Uterus (tissue), 4 donors: ENCODE data around the gene SORBS1. TPM values are rescaled to one million over a fixed set of nuclear protein-coding genes. Genes with fewer than 3 reads are reported as not detected.

Experiments used
- DNase-seq, 2 donors: peaks; one replicate each; pipeline ENCODE4 v3.0.0-alpha.2; 2019 to 2020
- H3K27ac ChIP-seq, 2 donors: fragments of 200-600 bp; sonication (generic); 1 replicate in 1 of 2; 2 replicates in 1 of 2; pipeline ENCODE4 v1.5.1; 2016 to 2018
- H3K27me3 ChIP-seq, 2 donors: fragments of 200-600 bp; sonication (generic); one replicate each; pipeline ENCODE4 v1.5.1; 2018 to 2019; ENCODE audit warnings: control low read depth in 1 of 2
- H3K36me3 ChIP-seq, 2 donors: fragments of 200-600 bp; sonication (generic); one replicate each; pipeline ENCODE4 v1.5.1; 2019; ENCODE audit warnings: control low read depth in 1 of 2
- H3K4me1 ChIP-seq, 2 donors: fragments of 200-600 bp; sonication (generic); one replicate each; pipeline ENCODE4 v1.5.1; 2018 to 2019; ENCODE audit warnings: control low read depth in 1 of 2
- H3K4me3 ChIP-seq, 2 donors: fragments of 200-600 bp; sonication (generic); 1 replicate in 1 of 2; 2 replicates in 1 of 2; pipeline ENCODE4 v1.5.1; 2018 to 2019; ENCODE audit warnings: mild to moderate bottlenecking in 1 of 2
- H3K9me3 ChIP-seq, 2 donors: fragments of 200-600 bp; sonication (generic); one replicate each; pipeline ENCODE4 v1.5.1; 2019; ENCODE audit warnings: control low read depth in 1 of 2
- POLR2A ChIP-seq, 2 donors: fragments of 450-650 bp; IDR thresholded peaks; one replicate each; pipeline ENCODE4 v1.6.1; 2016; ENCODE audit warnings: antibody characterized with exemption in 2 of 2, mild to moderate bottlenecking in 1 of 2, moderate library complexity in 1 of 2
- intact Hi-C: fragments of 100-400 bp; cut with DNase I; formaldehyde crosslinking; loops from one replicate; pipeline ENCODE4 v1.15.1; 2023; ENCODE audit warnings: low total_unique reads
- total RNA-seq, 4 donors: library from RNA; depleted of rRNA in 3 of 4; stranded (reverse); fragments of >200 nt in 3 of 4; gene quantifications; one replicate each; pipeline versions ENCODE4 v1.1.0 to v1.2.4, GENCODE V29; 2014 to 2023
- TF ChIP-seq, protein P1 (sequence below), 4 experiments: fragments of 200-600 bp in 2 of 4; fragments of 450-650 bp in 2 of 4; sonication (generic) in 2 of 4; IDR thresholded peaks; one replicate each; pipeline ENCODE4 v1.5.1; 2016 to 2019; ENCODE audit warnings: antibody characterized with exemption in 4 of 4, mild to moderate bottlenecking in 2 of 4, moderate library complexity in 1 of 4
- donor health status: DM: yes; HTN: yes; CAD: no.

SORBS1 gene
- total RNA-seq, 4 donors from 2014 or later = 89.9 to 422 (median 271) TPM

DNA sequence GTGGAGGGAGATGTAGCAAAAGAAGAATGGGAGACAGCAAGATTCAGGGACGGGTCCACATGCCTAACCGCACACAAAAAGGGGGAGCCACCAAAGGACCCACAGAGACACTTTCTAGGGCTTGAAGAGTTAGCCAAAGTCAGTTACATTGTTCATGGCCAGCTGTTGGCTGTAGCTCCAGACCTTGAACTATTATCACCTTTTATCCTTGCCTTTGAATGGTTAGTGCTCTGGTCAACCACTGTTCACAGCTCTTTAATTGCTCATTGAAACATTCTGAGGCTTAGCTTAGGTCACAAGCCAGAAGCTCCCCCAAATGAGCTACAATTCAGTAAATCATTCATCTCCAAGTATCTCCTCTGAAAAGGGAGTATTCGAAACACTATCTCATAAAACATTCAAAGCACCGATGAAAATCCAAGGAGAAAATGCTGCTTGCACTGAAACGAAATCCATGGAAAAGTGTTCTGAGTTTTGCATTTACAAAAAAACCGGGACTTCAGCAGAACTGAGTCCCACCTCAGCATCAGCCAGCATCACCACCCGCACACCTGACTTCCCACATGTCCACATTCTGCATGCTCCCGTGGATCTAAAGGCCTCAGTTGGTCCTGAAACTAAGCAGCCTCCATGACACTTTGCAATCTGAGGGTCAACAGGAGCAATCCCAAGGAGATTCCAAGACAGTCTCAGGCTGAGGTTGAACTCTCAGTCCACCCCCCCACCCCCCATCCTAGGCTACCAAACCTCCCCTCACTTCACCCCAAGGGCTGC lies 4.0 kb downstream of the SORBS1 start:
- no peaks in the 10 kb centered on the region for H3K36me3 ChIP-seq
- no peaks in the 10 kb centered on the region for H3K27me3 ChIP-seq
- no peaks in the 10 kb centered on the region for H3K9me3 ChIP-seq
- H3K4me3 ChIP-seq = peak overlapping the region in 1 of 2 donors; percentile 85
- no peak for TF ChIP-seq POLR2A (IDR thresholded peaks at IDR 0.05)
- TF ChIP-seq, protein P1, sequence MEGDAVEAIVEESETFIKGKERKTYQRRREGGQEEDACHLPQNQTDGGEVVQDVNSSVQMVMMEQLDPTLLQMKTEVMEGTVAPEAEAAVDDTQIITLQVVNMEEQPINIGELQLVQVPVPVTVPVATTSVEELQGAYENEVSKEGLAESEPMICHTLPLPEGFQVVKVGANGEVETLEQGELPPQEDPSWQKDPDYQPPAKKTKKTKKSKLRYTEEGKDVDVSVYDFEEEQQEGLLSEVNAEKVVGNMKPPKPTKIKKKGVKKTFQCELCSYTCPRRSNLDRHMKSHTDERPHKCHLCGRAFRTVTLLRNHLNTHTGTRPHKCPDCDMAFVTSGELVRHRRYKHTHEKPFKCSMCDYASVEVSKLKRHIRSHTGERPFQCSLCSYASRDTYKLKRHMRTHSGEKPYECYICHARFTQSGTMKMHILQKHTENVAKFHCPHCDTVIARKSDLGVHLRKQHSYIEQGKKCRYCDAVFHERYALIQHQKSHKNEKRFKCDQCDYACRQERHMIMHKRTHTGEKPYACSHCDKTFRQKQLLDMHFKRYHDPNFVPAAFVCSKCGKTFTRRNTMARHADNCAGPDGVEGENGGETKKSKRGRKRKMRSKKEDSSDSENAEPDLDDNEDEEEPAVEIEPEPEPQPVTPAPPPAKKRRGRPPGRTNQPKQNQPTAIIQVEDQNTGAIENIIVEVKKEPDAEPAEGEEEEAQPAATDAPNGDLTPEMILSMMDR (IDR thresholded peaks at IDR 0.05) = no peak
- H3K27ac ChIP-seq = peak overlapping the region; percentile 95 to 99
- intact Hi-C loops = no loop called here
- no peaks in the 10 kb centered on the region for H3K4me1 ChIP-seq
- DNase-seq = no peak

DNA sequence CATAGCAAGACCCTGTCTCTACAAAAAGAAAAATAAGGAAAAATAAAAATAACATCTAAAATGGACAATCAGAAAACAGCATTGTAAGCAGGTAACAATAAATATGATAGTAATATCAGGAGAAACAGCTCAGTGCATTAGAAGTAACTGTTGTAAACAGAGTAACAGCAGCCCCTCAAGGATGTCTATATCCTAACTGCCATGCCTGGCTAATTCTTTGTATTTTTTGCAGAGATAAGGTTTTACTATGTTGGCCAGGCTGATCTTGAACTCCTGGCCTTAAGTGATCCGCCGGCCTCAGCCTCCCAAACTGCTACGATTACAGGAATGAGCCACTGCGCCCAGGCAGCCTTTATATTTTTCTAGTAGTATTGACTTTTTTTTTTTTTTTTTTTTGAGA lies 7.5 kb downstream of the SORBS1 start:
- no peaks in the 10 kb centered on the region for H3K27me3 ChIP-seq
- peak overlapping the region in 1 of 2 donors; percentile 99 for H3K27ac ChIP-seq
- no peak for DNase-seq
- TF ChIP-seq, protein P1 (IDR thresholded peaks at IDR 0.05) = no peak
- no peak for TF ChIP-seq POLR2A (IDR thresholded peaks at IDR 0.05)
- H3K9me3 ChIP-seq = no peaks in the 10 kb centered on the region
- no peaks in the 10 kb centered on the region for H3K36me3 ChIP-seq
- peaks cover 0 to 3% of the 10 kb centered on the region in 2 donors for H3K4me1 ChIP-seq
- intact Hi-C loops = no loop called here
- H3K4me3 ChIP-seq = no peak overlapping the region

DNA sequence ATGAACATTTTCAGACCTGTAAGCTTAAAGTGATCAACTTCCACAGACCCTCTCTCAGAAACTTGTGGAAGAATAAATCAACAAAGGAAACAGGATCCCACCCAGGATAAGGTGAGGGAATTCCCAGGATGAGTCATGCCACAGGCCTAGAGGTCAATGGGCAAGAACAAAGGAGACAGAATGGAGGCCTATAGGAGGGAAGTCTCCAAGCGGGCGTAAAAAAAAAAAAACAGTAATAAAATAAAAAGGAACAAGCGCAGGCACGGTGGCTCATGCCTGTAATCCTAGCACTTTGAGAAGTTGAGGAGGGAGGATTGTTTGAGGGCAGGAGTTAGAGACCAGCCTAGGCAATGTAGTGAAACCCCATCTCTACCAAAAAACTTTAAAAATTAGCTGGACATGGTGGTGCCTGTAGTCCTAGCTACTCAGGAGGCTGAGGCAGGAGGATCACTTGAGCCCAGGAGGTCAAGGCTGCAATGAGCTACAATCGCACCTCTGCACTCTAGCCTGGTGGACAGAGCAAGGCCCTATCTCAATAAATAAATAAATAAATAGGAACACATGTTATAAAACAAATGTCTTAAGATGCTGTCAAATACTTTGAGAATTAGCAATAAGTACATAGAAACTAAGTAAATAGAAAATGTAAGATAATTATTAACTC lies 8.4 kb downstream of the SORBS1 start:
- TF ChIP-seq POLR2A (IDR thresholded peaks at IDR 0.05) = no peak
- TF ChIP-seq, protein P1 (IDR thresholded peaks at IDR 0.05) = no peak
- Histone ChIP-seq H3K4me3 (no peak overlapping the region), H3K36me3 (no peaks in the 10 kb centered on the region), H3K27ac (peak overlapping the region in 1 of 2 donors; percentile 54), H3K27me3 (no peaks in the 10 kb centered on the region), H3K4me1 (peaks cover 0 to 3% of the 10 kb centered on the region in 2 donors), H3K9me3 (no peaks in the 10 kb centered on the region)
- DNase-seq = no peak
- intact Hi-C loops = no loop called here

DNA sequence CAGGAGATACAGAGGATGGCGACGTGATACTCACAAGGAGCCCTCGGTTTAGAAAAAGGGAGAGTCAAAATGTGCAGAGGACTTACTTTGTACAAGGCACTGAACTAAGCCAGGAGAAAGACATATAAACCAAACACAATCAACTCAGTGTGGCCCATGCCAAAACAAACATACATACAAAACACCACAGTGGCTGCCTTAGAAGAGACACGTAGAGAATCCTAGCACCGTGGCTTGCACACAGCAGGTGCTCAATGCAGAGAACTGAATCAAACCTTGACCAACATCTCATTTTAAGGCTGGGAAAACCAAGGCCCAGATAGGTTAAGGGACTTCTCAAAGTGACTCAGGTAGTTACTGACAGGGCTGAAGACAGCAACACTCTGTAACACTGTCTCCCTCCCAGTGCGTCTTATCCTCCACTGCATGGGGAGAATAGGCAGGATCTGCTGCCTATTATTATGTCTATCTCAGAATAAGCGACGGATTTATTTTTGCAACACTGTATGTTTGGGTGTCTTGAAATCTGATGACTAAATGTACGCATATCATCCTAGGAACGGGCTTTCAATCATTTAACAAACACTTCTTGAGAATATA lies 11.0 kb downstream of the SORBS1 start:
- intact Hi-C loops = no loop called here
- no peak overlapping the region for H3K4me3 ChIP-seq
- peaks cover under 1 to 3% of the 10 kb centered on the region in 2 donors for H3K4me1 ChIP-seq
- H3K36me3 ChIP-seq = no peaks in the 10 kb centered on the region
- no peaks in the 10 kb centered on the region for H3K27me3 ChIP-seq
- TF ChIP-seq POLR2A (IDR thresholded peaks at IDR 0.05) = no peak
- TF ChIP-seq, protein P1 (IDR thresholded peaks at IDR 0.05) = no peak
- no peak for DNase-seq
- H3K27ac ChIP-seq = peak overlapping the region in 1 of 2 donors; percentile 66
- H3K9me3 ChIP-seq = no peaks in the 10 kb centered on the region
